PC-9 (cell line): Measurements from ENCODE around the gene TBC1D22A. TPM values are rescaled to one million over a fixed set of nuclear protein-coding genes. Genes with fewer than 3 reads are reported as not detected.

Experiments
- BruUV-seq: library from RNA; stranded (reverse); fragments of 400-500 nt; replicated peaks from 2 replicates; lab custom pipeline; 2021; lab: Mats Ljungman, UMichigan
- CTCF ChIA-PET: fragments of 300-600 bp; sonication (Branson Sonifier 250); formaldehyde crosslinking; loops from one replicate; lab custom pipeline; 2022; ENCODE audit warnings: antibody characterized with exemption; lab: Charles Lee
- POLR2A ChIA-PET: fragments of 300-600 bp; sonication (Branson Sonifier 250); formaldehyde crosslinking; loops from one replicate; lab custom pipeline; 2022; ENCODE audit warnings: antibody characterized with exemption; ENCODE audit not compliant: unreplicated experiment; lab: Charles Lee
- DNase-seq, 2 experiments: peaks; one replicate each; pipeline versions ENCODE4 v3.0.0 to v3.0.0-alpha.2; 2015 to 2022; ENCODE audit warnings: mixed read lengths in 1 of 2
- H2AFZ ChIP-seq: fragments of 200-600 bp; sonication (generic); 2 replicates; pipeline ENCODE4 v1.8.1; 2017; ENCODE audit warnings: antibody characterized with exemption
- H3F3A ChIP-seq: fragments of 200-600 bp; sonication (generic); 2 replicates; pipeline ENCODE4 v1.8.1; 2017; ENCODE audit warnings: antibody characterized with exemption, mild to moderate bottlenecking, low read depth; ENCODE audit not compliant: insufficient read depth
- H3K27ac ChIP-seq: fragments of 200-600 bp; sonication (generic); 2 replicates; pipeline ENCODE4 v1.6.1; 2016; ENCODE audit warnings: mixed run types
- H3K27me3 ChIP-seq: fragments of 200-600 bp; sonication (generic); 2 replicates; pipeline ENCODE4 v1.6.1; 2016; ENCODE audit warnings: low read depth, mixed run types; ENCODE audit not compliant: insufficient read depth
- H3K36me3 ChIP-seq: fragments of 200-600 bp; sonication (generic); 2 replicates; pipeline ENCODE4 v1.6.1; 2016; ENCODE audit warnings: low read depth, mixed run types
- H3K4me1 ChIP-seq: fragments of 200-600 bp; sonication (generic); replicated peaks from 2 replicates; pipeline ENCODE4 v1.6.1; 2016; ENCODE audit warnings: mixed run types; ENCODE audit not compliant: insufficient read depth
- H3K4me2 ChIP-seq: fragments of 200-600 bp; sonication (generic); 2 replicates; pipeline ENCODE4 v1.6.1; 2017; ENCODE audit warnings: mixed run types
- H3K4me3 ChIP-seq: fragments of 200-600 bp; sonication (generic); 2 replicates; pipeline ENCODE4 v1.6.1; 2016; ENCODE audit warnings: mixed run types
- H3K79me2 ChIP-seq: fragments of 200-600 bp; sonication (generic); 2 replicates; pipeline ENCODE4 v1.6.1; 2017; ENCODE audit warnings: low read depth, mixed run types
- H3K9me2 ChIP-seq: fragments of 200-600 bp; sonication (generic); 2 replicates; pipeline ENCODE4 v1.8.1; 2017; ENCODE audit warnings: mild to moderate bottlenecking; ENCODE audit not compliant: insufficient read depth
- H3K9me3 ChIP-seq: fragments of 200-600 bp; sonication (generic); 2 replicates; pipeline ENCODE4 v1.8.1; 2016; ENCODE audit warnings: low read depth; ENCODE audit not compliant: insufficient read depth
- H4K20me1 ChIP-seq: fragments of 200-600 bp; sonication (generic); 2 replicates; pipeline ENCODE4 v1.8.1; 2017; ENCODE audit not compliant: insufficient read depth
- CTCF ChIP-seq: fragments of 200-600 bp; sonication (generic); conservative IDR thresholded peaks from 2 replicates; pipeline ENCODE4 v1.6.1; 2017; ENCODE audit warnings: mixed run types, antibody characterized with exemption, mild to moderate bottlenecking, moderate library complexity
- EZH2 ChIP-seq: fragments of 200-600 bp; sonication (generic); IDR thresholded peaks from 2 replicates; pipeline ENCODE4 v1.8.0; 2017; ENCODE audit warnings: antibody characterized with exemption, low read depth
- intact Hi-C: fragments of 100-400 bp; cut with micrococcal nuclease; formaldehyde crosslinking; loops from one replicate; pipeline ENCODE4 v1.10.0; 2022; ENCODE audit not compliant: unreplicated experiment
- total RNA-seq: library from RNA; stranded (reverse); gene quantifications from 2 replicates; pipeline ENCODE4 v1.2.3, GENCODE V29; 2021

Gene TBC1D22A
- total RNA-seq, 1 experiment from 2014 or later, result 40.3 TPM

GRCh38 chr22:46737105-46737975 lies 25.1 kb upstream of the TBC1D22A start:
- Histone ChIP-seq H3K9me3 (no peaks in the 10 kb centered on the region), H3K4me1 (peaks cover 43% of the 10 kb centered on the region), H3K9me2 (no peaks in the 10 kb centered on the region), H3K4me3 (peak overlapping the region; percentile 81), H3K36me3 (no peaks in the 10 kb centered on the region), H4K20me1 (no peaks in the 10 kb centered on the region), H3K4me2 (peak overlapping the region; percentile 85), H3K79me2 (peaks cover 7% of the 10 kb centered on the region; the same call in 1 of the 2 replicates), H3F3A (peaks cover 21% of the 10 kb centered on the region), H3K27me3 (no peaks in the 10 kb centered on the region), H2AFZ (peak overlapping the region; percentile 80), H3K27ac (no peak overlapping the region)
- intact Hi-C loops, result no loop called here
- no peak for TF ChIP-seq CTCF
- TF ChIP-seq EZH2, result no peak
- DNase-seq, result no peak
- BruUV-seq, result no TSS peak
- ChIA-PET POLR2A (no interaction called here), CTCF (no interaction called here)

- ChIA-PET CTCF (no interaction called here), POLR2A (no interaction called here)
- H3K9me3 ChIP-seq, result no peaks in the 10 kb centered on the region
- peak within 1 kb of the TSS; percentile 81 for H3K4me3 ChIP-seq
- H3K79me2 ChIP-seq, result peaks cover 7% of the 10 kb centered on the region; the same call in 1 of the 2 replicates
- no peak within 1 kb of the TSS for H3K27ac ChIP-seq
- no TSS peak for BruUV-seq
- peak within 1 kb of the TSS; percentile 85 for H3K4me2 ChIP-seq
- peak in 1 of 2 experiments; percentile 59 for DNase-seq
- peaks cover 29% of the 10 kb centered on the region for H3F3A ChIP-seq
- H4K20me1 ChIP-seq, result no peaks in the 10 kb centered on the region
- peaks cover 50% of the 10 kb centered on the region for H3K4me1 ChIP-seq
- H3K27me3 ChIP-seq, result no peaks in the 10 kb centered on the region
- H3K36me3 ChIP-seq, result no peaks in the 10 kb centered on the region
- H2AFZ ChIP-seq, result peak within 1 kb of the TSS; percentile 80
- intact Hi-C loops, result loop anchor here (2.0 kb wide), 1 partner anchor 21 kb away; no protein-coding TSS in a partner anchor
- no peaks in the 10 kb centered on the region for H3K9me2 ChIP-seq
- TF ChIP-seq CTCF, result no peak
- no peak for TF ChIP-seq EZH2
These were observed 24.3 kb upstream of the TBC1D22A start, which contains the start of gene CERK for GRCh38 chr22:46737976-46738646. TSS of gene CERK (minus strand) at chr22:46738252. CDS start at chr22:46738148, 104 bp downstream.

- Histone ChIP-seq H3F3A (peaks cover 35% of the 10 kb centered on the region), H3K79me2 (peaks cover 7% of the 10 kb centered on the region; the same call in 1 of the 2 replicates), H2AFZ (peak overlapping the region; percentile 56), H3K9me2 (no peaks in the 10 kb centered on the region), H3K27me3 (no peaks in the 10 kb centered on the region), H3K36me3 (no peaks in the 10 kb centered on the region), H4K20me1 (no peaks in the 10 kb centered on the region), H3K9me3 (no peaks in the 10 kb centered on the region), H3K4me1 (peaks cover 56% of the 10 kb centered on the region), H3K4me3 (peak overlapping the region; percentile 57), H3K4me2 (peak overlapping the region; percentile 78), H3K27ac (no peak overlapping the region)
- CTCF ChIA-PET, result no interaction called here
- intact Hi-C loops, result loop anchor here (1.0 to 2.0 kb wide), 2 partner anchors 20 to 60 kb away; no protein-coding TSS in a partner anchor
- DNase-seq, result no peak
- POLR2A ChIA-PET, result no interaction called here
- BruUV-seq, result TSS peak; percentile 39
- TF ChIP-seq CTCF, result no peak
- no peak for TF ChIP-seq EZH2
These were observed 23.8 kb upstream of the TBC1D22A start for GRCh38 chr22:46738647-46739093.
